Smooth muscle cell (in vitro differentiated cells): ENCODE measurements around the gene ADAMTS17. TPM values are rescaled to one million over a fixed set of nuclear protein-coding genes. Genes with fewer than 3 reads are reported as not detected.
"Not testable (repeated sequence)": the region's sequence is repeated elsewhere in the genome, so short reads cannot be mapped to it uniquely, and the experiment has no call there.

Source experiments
- DNase-seq: peaks from one replicate; lab custom pipeline; 2025; ENCODE audit not compliant: unreplicated experiment; lab: John Stamatoyannopoulos, UW
- H2AFZ ChIP-seq: fragments of 200-600 bp; sonication (generic); 2 replicates; pipeline ENCODE4 v1.6.0; 2016; ENCODE audit warnings: antibody characterized with exemption, low read depth, mild to moderate bottlenecking
- H3F3A ChIP-seq: fragments of 200-600 bp; sonication (generic); 2 replicates; pipeline ENCODE4 v1.6.0; 2017; ENCODE audit warnings: antibody characterized with exemption, low read depth
- H3K27ac ChIP-seq: fragments of 200-600 bp; sonication (generic); 2 replicates; pipeline ENCODE4 v1.5.1; 2016; ENCODE audit warnings: low read depth, mild to moderate bottlenecking
- H3K27me3 ChIP-seq: fragments of 200-600 bp; sonication (generic); 2 replicates; pipeline ENCODE4 v1.6.1; 2016; ENCODE audit warnings: low read depth, mild to moderate bottlenecking
- H3K36me3 ChIP-seq: fragments of 200-600 bp; sonication (generic); 2 replicates; pipeline ENCODE4 v1.5.1; 2016; ENCODE audit warnings: low read depth
- H3K4me1 ChIP-seq: fragments of 200-600 bp; sonication (generic); 2 replicates; pipeline ENCODE4 v1.5.1; 2016; ENCODE audit warnings: low read depth
- H3K4me2 ChIP-seq: fragments of 200-600 bp; sonication (generic); 2 replicates; pipeline ENCODE4 v1.6.0; 2016; ENCODE audit warnings: mild to moderate bottlenecking
- H3K4me3 ChIP-seq: fragments of 200-600 bp; sonication (generic); 2 replicates; pipeline ENCODE4 v1.5.1; 2016; ENCODE audit warnings: mild to moderate bottlenecking
- H3K79me2 ChIP-seq: fragments of 200-600 bp; sonication (generic); 2 replicates; pipeline ENCODE4 v1.6.0; 2016; ENCODE audit warnings: low read depth, mild to moderate bottlenecking
- H3K9ac ChIP-seq: fragments of 200-600 bp; sonication (generic); 2 replicates; pipeline ENCODE4 v1.6.0; 2016; ENCODE audit warnings: low read depth
- H3K9me3 ChIP-seq: fragments of 200-600 bp; sonication (generic); replicated peaks from 2 replicates; pipeline ENCODE4 v1.5.1; 2016; ENCODE audit warnings: low read depth
- H4K20me1 ChIP-seq: fragments of 200-600 bp; sonication (generic); 2 replicates; pipeline ENCODE4 v1.6.0; 2016; ENCODE audit warnings: low read depth
- CTCF ChIP-seq: fragments of 200-600 bp; sonication (generic); IDR thresholded peaks from 2 replicates; pipeline ENCODE4 v1.5.1; 2017; ENCODE audit warnings: borderline replicate concordance, mild to moderate bottlenecking, antibody characterized with exemption; ENCODE audit not compliant: insufficient read depth, poor library complexity, severe bottlenecking
- WGBS: methylation state at CpG from one replicate; pipeline ENCODE4 v1.1.7; 2016; ENCODE audit warnings: low lambda C conversion rate; 5-methylcytosine and 5-hydroxymethylcytosine counted together
- polyA plus RNA-seq: library from polyadenylated mRNA; unstranded; fragments of >200 nt; fragmentation: Nextera tagmentation; extraction: Ambion mirVana; gene quantifications from 2 replicates; pipeline ENCODE4 v1.2.1, GENCODE V29; 2016
- total RNA-seq: library from RNA; depleted of rRNA; stranded (reverse); fragments of >200 nt; gene quantifications from 2 replicates; pipeline ENCODE4 v1.2.3, GENCODE V29; 2014

Gene ADAMTS17
- total and polyA plus RNA-seq, 2 experiments from 2014 or later, result 0.63 to 3.1 TPM

DNA sequence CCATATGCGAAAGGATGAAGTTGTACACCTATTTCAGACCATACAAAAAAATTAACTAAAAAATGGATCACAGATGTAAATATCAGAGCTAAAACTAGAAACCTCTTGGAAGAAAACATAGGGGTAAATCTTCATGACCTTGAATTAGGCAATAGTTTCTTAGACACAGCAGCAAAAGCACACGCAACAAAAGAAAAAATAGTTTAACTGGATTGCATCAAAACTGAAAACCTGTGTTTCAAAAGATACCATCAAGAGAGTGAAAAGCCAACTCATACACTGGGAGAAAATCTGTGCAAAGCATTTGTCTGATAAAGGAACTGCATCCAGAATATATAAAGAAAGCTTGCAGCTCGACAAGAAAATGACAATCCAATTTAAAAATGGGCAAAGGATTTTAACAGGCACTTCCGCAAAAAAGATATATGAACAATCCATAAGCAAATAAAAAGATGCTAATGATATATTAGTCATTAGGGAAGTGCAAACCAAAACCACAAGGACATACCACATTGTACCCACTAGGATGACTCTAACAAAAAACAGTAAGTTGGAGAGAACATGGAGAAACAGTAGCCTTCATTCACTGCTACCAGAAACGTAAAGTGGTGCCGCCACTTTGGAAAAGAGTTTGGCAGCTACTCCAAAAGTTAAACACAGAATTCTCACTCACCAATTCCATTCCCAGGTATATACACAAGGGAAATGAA lies 263.1 kb downstream of the ADAMTS17 start:
- DNase-seq, result no peak
- no peaks in the 10 kb centered on the region for H3K36me3 ChIP-seq

GRCh38 chr15:100075229-100075628 lies 266.5 kb downstream of the ADAMTS17 start:
- H3K4me3 ChIP-seq, result no peak overlapping the region
- H3K79me2 ChIP-seq, result no peaks in the 10 kb centered on the region
- DNase-seq, result no peak
- H3F3A ChIP-seq, result no peaks in the 10 kb centered on the region
- H4K20me1 ChIP-seq, result no peaks in the 10 kb centered on the region
- H3K4me1 ChIP-seq, result no peaks in the 10 kb centered on the region
- no peak overlapping the region for H2AFZ ChIP-seq
- no peaks in the 10 kb centered on the region for H3K9me3 ChIP-seq
- no peak overlapping the region for H3K4me2 ChIP-seq
- no peaks in the 10 kb centered on the region for H3K27me3 ChIP-seq
- 74% methylated on average over 1 of the region's 1 CpG for WGBS
- H3K9ac ChIP-seq, result no peak overlapping the region
- no peaks in the 10 kb centered on the region for H3K36me3 ChIP-seq
- no peak for TF ChIP-seq CTCF
- H3K27ac ChIP-seq, result no peak overlapping the region

More for the DNA sequence above, 263.1 kb downstream of the ADAMTS17 start:
- H3K4me1 ChIP-seq, result peaks cover 8% of the 10 kb centered on the region
- 53% methylated on average over 6 of the region's 6 CpGs for WGBS
- TF ChIP-seq CTCF, result no peak
- no peak overlapping the region for H3K9ac ChIP-seq
- H3K27ac ChIP-seq, result no peak overlapping the region
- H3K27me3 ChIP-seq, result no peaks in the 10 kb centered on the region
- H4K20me1 ChIP-seq, result no peaks in the 10 kb centered on the region
- H2AFZ ChIP-seq, result no peak overlapping the region
- no peaks in the 10 kb centered on the region for H3K79me2 ChIP-seq
- no peaks in the 10 kb centered on the region for H3K9me3 ChIP-seq
- no peak overlapping the region for H3K4me3 ChIP-seq
- no peak overlapping the region for H3K4me2 ChIP-seq
- H3F3A ChIP-seq, result no peaks in the 10 kb centered on the region

DNA sequence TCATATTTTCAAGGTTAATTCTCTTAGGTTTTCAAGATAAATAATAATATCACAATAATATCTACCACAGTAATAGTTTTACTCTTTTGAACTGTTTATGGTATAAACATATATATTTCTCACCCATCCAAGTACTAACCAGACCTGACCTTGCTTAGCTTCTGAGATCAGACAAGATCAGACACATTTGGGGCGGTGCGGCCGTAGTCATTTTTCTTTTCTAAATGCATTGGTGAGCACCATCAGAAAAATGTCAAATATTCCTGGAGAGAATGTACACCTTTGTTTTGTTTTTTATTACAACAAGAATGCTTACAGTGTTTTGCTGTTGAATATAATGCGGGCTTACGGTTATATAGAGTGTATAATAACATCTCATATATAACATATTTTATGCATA lies 267.8 kb downstream of the ADAMTS17 start:
- H3K79me2 ChIP-seq, result no peaks in the 10 kb centered on the region
- no peaks in the 10 kb centered on the region for H4K20me1 ChIP-seq
- WGBS, result 87% methylated on average over 5 of the region's 5 CpGs
- no peak overlapping the region for H3K27ac ChIP-seq
- no peaks in the 10 kb centered on the region for H3K4me1 ChIP-seq
- no peaks in the 10 kb centered on the region for H3K27me3 ChIP-seq
- H3K4me3 ChIP-seq, result no peak overlapping the region
- H3K4me2 ChIP-seq, result no peak overlapping the region
- H3K9me3 ChIP-seq, result no peaks in the 10 kb centered on the region
- H3K9ac ChIP-seq, result no peak overlapping the region
- DNase-seq, result no peak
- no peak for TF ChIP-seq CTCF
- no peak overlapping the region for H2AFZ ChIP-seq
- no peaks in the 10 kb centered on the region for H3K36me3 ChIP-seq
- no peaks in the 10 kb centered on the region for H3F3A ChIP-seq

GRCh38 chr15:100066521-100067280 lies 275.1 kb downstream of the ADAMTS17 start:
- not testable (repeated sequence) for DNase-seq

More at GRCh38 chr15:100066521-100067280, 275.1 kb downstream of the ADAMTS17 start:
- H2AFZ ChIP-seq, H3K27me3 ChIP-seq, H3K9ac ChIP-seq, H4K20me1 ChIP-seq, H3K9me3 ChIP-seq, H3K4me2 ChIP-seq, H3K4me3 ChIP-seq, H3K4me1 ChIP-seq, H3K79me2 ChIP-seq, H3F3A ChIP-seq, H3K27ac ChIP-seq, H3K36me3 ChIP-seq: not testable (repeated sequence)
- 87% methylated on average over 12 of the region's 12 CpGs for WGBS
